ENCODE results near the gene CHAF1A. TPM values are rescaled to one million over a fixed set of nuclear protein-coding genes. Genes with fewer than 3 reads are reported as not detected.

CHAF1A gene
- total and polyA plus RNA-seq, 4 donors, result 1.0 to 20.8 (median 2.5) TPM

- H3K4me3 ChIP-seq (ENCODE audit: low read depth in 1 of 3, low read length in 3 of 3), result no peak overlapping the region
- no peak for DNase-seq (ENCODE audit: low spot score)
Measured at GRCh38 chr19:4391306-4391693, 11.1 kb upstream of the CHAF1A start.

DNA sequence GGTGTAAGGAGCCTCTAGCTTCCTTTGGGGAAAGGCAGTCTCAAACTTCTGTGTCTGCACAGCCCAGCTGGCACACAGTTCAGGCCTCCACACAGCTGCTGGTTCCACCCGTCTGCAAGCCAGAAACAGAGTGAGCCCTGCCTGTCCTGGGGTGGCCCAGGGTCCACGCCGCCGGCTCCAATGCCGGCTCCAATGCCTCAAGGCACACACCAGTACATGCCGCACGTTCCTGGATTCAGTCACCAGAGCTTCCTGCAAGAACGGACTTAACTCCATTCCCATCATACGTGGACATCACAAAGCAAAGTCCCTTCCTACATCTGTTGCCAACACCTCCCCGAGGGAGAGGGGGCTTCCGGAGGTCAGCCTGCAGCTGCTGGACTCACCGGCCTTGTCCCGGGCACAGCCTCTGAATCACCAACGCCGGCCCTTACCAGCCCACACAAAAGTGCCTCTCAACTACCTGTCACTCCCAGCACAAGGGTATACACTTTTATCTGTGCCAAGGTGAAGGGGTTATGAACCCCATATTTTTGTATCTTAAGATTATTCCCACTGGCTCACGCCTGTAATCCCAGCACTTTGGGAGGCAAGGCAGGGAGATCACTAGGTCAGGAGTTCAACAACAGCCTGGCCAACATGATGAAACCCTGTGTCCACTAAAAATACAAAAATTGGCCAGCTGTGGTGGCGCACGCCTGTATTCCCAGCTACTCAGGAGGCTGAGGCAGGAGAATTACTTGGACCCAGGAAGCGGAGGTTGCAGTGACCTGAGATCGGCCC, 10.5 kb upstream of the CHAF1A start:
- Histone ChIP-seq H3K9me3 (ENCODE audit: control insufficient read depth in 4 of 4, low read length in 3 of 4) (no peaks in the 10 kb centered on the region), H3K4me1 (ENCODE audit: control insufficient read depth in 4 of 4, insufficient read depth in 4 of 4, low read length in 3 of 4) (peaks cover 27 to 73% (median 59%) of the 10 kb centered on the region in 4 donors), H3K27ac (ENCODE audit: low read depth in 1 of 2, low read length in 2 of 2) (peak overlapping the region; percentile 81 to 95), H3K4me3 (ENCODE audit: low read depth in 1 of 3, low read length in 3 of 3) (no peak overlapping the region), H3K9ac (ENCODE audit: low read depth in 1 of 2, low read length in 2 of 2) (peak overlapping the region; percentile 52 to 63), H3K36me3 (ENCODE audit: control insufficient read depth in 4 of 4, insufficient read depth in 3 of 4, low read depth in 1 of 4, low read length in 3 of 4) (peaks cover 0 to 5% (median 3%) of the 10 kb centered on the region in 4 donors), H3K27me3 (ENCODE audit: control insufficient read depth in 4 of 4, insufficient read depth in 4 of 4, low read length in 3 of 4) (no peaks in the 10 kb centered on the region)
- 32% methylated on average over 20 of the region's 20 CpGs for WGBS
- DNase-seq (ENCODE audit: low spot score), result no peak
- TF ChIP-seq SP1 (IDR thresholded peaks at IDR 0.05) (peak; percentile 44), HNF4A (conservative IDR thresholded peaks at IDR 0.05) (peak; percentile 61 to 68), HNF4G (IDR thresholded peaks at IDR 0.05) (no peak), RXRA (IDR thresholded peaks at IDR 0.05) (peak; percentile 39 to 42), NR2F2 (IDR thresholded peaks at IDR 0.05) (peak; percentile 98), JUND (IDR thresholded peaks at IDR 0.05) (peak; percentile 22 to 23), RAD21 (IDR thresholded peaks at IDR 0.05) (no peak)
- TF ChIP-seq, protein P1, sequence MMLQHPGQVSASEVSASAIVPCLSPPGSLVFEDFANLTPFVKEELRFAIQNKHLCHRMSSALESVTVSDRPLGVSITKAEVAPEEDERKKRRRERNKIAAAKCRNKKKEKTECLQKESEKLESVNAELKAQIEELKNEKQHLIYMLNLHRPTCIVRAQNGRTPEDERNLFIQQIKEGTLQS (IDR thresholded peaks at IDR 0.05), result no peak

More at GRCh38 chr19:4391306-4391693, 11.1 kb upstream of the CHAF1A start:
- Histone ChIP-seq H3K4me1 (ENCODE audit: control insufficient read depth in 4 of 4, insufficient read depth in 4 of 4, low read length in 3 of 4) (peaks cover 27 to 72% (median 60%) of the 10 kb centered on the region in 4 donors), H3K27ac (ENCODE audit: low read depth in 1 of 2, low read length in 2 of 2) (peak overlapping the region; percentile 81 to 95), H3K36me3 (ENCODE audit: control insufficient read depth in 4 of 4, insufficient read depth in 3 of 4, low read depth in 1 of 4, low read length in 3 of 4) (peaks cover 0 to 5% (median 3%) of the 10 kb centered on the region in 4 donors), H3K27me3 (ENCODE audit: control insufficient read depth in 4 of 4, insufficient read depth in 4 of 4, low read length in 3 of 4) (no peaks in the 10 kb centered on the region), H3K9ac (ENCODE audit: low read depth in 1 of 2, low read length in 2 of 2) (peak overlapping the region; percentile 45 to 63), H3K9me3 (ENCODE audit: control insufficient read depth in 4 of 4, low read length in 3 of 4) (no peaks in the 10 kb centered on the region)
- TF ChIP-seq SP1 (IDR thresholded peaks at IDR 0.05) (no peak), RAD21 (IDR thresholded peaks at IDR 0.05) (no peak), FOXA1 (IDR thresholded peaks at IDR 0.05) (no peak), CTCF (IDR thresholded peaks at IDR 0.05; ENCODE audit: low read depth, low read length, missing input control) (no peak), ZBTB33 (IDR thresholded peaks at IDR 0.05) (no peak)
- TF ChIP-seq, protein P1 (IDR thresholded peaks at IDR 0.05), result no peak
- 31% methylated on average over 9 of the region's 9 CpGs for WGBS
